ENCODE data around the gene WHRN.

The WHRN gene

DNA sequence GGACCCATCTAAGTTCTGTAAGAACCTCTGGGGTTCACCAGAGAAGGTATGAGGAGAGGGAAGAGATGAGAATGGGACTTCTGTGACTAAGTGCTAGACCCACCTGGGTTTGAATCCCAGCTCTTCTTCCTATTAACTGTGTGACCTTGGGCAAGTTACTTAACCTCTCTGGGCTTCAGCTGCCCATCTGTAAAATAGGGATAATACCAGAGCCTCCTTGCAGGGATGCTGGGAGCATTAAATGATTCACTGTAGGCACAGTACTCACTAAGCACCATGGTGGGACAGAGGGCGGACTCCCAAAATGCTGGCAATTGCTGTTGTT is 53.6 kb downstream of the WHRN start:
- Histone ChIP-seq H3K4me3 (ENCODE audit: insufficient read depth, low read depth, low read length, poor library complexity, severe bottlenecking) (no peak overlapping the region), H3K27ac (ENCODE audit: insufficient read depth, low read length, poor library complexity, severe bottlenecking) (no peak overlapping the region), H3K9me3 (ENCODE audit: control insufficient read depth, low read length) (no peaks in the 10 kb centered on the region), H3K4me1 (ENCODE audit: control insufficient read depth, insufficient read depth, low read length, poor library complexity, severe bottlenecking) (peaks cover 17% of the 10 kb centered on the region), H3K27me3 (replicated peaks; ENCODE audit: control insufficient read depth, insufficient read depth, low read length, poor library complexity, severe bottlenecking) (no peaks in the 10 kb centered on the region), H3K36me3 (ENCODE audit: control insufficient read depth, insufficient read depth, low read length) (no peaks in the 10 kb centered on the region)
- DNase-seq, result no peak

- Histone ChIP-seq H3K4me3 (ENCODE audit: insufficient read depth, low read depth, low read length, poor library complexity, severe bottlenecking) (no peak overlapping the region), H3K27me3 (replicated peaks; ENCODE audit: control insufficient read depth, insufficient read depth, low read length, poor library complexity, severe bottlenecking) (no peaks in the 10 kb centered on the region), H3K9me3 (ENCODE audit: control insufficient read depth, low read length) (no peaks in the 10 kb centered on the region), H3K4me1 (ENCODE audit: control insufficient read depth, insufficient read depth, low read length, poor library complexity, severe bottlenecking) (peaks cover 17% of the 10 kb centered on the region), H3K36me3 (ENCODE audit: control insufficient read depth, insufficient read depth, low read length) (no peaks in the 10 kb centered on the region), H3K27ac (ENCODE audit: insufficient read depth, low read length, poor library complexity, severe bottlenecking) (no peak overlapping the region)
- DNase-seq, result peak in 1 of 3 donors; percentile 8
Measured at GRCh38 chr9:114450833-114451706, 54.2 kb downstream of the WHRN start.

DNA sequence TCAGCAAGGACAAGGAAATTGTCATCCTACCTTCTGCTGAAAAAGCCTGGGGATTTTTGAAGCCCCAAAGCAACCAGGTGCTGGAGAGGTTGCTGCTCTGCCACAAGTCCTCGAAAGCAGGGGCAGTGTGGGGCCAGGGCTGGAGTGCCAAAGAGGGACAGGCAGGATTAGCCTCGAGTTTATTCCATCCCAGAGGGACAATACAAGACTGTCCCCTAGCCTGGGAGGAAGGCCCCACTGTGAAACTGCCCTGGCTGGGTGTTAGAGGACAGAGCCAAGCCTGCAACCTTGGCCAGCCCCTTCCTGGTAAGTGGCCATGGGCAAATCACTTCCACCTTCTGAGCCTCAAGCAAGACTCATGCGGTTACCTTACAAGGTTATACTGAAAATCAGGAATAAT is 55.1 kb downstream of the WHRN start:
- peaks cover 17% of the 10 kb centered on the region for H3K4me1 ChIP-seq (ENCODE audit: control insufficient read depth, insufficient read depth, low read length, poor library complexity, severe bottlenecking)

GRCh38 chr9:114449236-114449635 is 56.0 kb downstream of the WHRN start:
- DNase-seq, result no peak
- no peak overlapping the region for H3K4me3 ChIP-seq (ENCODE audit: insufficient read depth, low read depth, low read length, poor library complexity, severe bottlenecking)
- no peaks in the 10 kb centered on the region for H3K9me3 ChIP-seq (ENCODE audit: control insufficient read depth, low read length)
- H3K4me1 ChIP-seq (ENCODE audit: control insufficient read depth, insufficient read depth, low read length, poor library complexity, severe bottlenecking), result peaks cover 17% of the 10 kb centered on the region
- no peaks in the 10 kb centered on the region for H3K36me3 ChIP-seq (ENCODE audit: control insufficient read depth, insufficient read depth, low read length)
- no peaks in the 10 kb centered on the region for H3K27me3 ChIP-seq (replicated peaks; ENCODE audit: control insufficient read depth, insufficient read depth, low read length, poor library complexity, severe bottlenecking)
- no peak overlapping the region for H3K27ac ChIP-seq (ENCODE audit: insufficient read depth, low read length, poor library complexity, severe bottlenecking)

More for the DNA sequence above, 55.1 kb downstream of the WHRN start:
- H3K36me3 ChIP-seq (ENCODE audit: control insufficient read depth, insufficient read depth, low read length), result no peaks in the 10 kb centered on the region
- no peak for DNase-seq
- H3K9me3 ChIP-seq (ENCODE audit: control insufficient read depth, low read length), result no peaks in the 10 kb centered on the region
- no peaks in the 10 kb centered on the region for H3K27me3 ChIP-seq (replicated peaks; ENCODE audit: control insufficient read depth, insufficient read depth, low read length, poor library complexity, severe bottlenecking)
- no peak overlapping the region for H3K27ac ChIP-seq (ENCODE audit: insufficient read depth, low read length, poor library complexity, severe bottlenecking)
- no peak overlapping the region for H3K4me3 ChIP-seq (ENCODE audit: insufficient read depth, low read depth, low read length, poor library complexity, severe bottlenecking)

DNA sequence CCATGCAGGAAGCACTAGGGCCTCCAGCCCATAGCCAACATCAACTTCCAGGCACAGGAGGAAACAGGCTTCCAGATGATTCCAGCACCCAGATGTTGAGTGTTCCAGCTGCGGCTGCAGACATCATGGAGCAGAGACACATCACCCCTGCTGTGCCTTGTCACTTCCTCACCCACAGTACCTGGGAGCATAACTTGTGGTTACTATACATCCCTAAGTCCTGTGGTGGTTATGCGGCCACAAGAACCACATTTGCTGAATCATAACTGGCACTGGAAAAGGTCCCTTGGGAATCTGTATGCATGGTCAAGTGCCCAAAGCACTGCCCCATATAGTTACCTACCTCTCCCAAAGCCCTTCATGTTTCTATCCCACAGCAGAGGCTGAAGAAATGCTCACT is 56.6 kb downstream of the WHRN start:
- H3K4me3 ChIP-seq (ENCODE audit: insufficient read depth, low read depth, low read length, poor library complexity, severe bottlenecking), result no peak overlapping the region
- no peak overlapping the region for H3K27ac ChIP-seq (ENCODE audit: insufficient read depth, low read length, poor library complexity, severe bottlenecking)
- DNase-seq, result no peak
- H3K27me3 ChIP-seq (replicated peaks; ENCODE audit: control insufficient read depth, insufficient read depth, low read length, poor library complexity, severe bottlenecking), result no peaks in the 10 kb centered on the region
- no peaks in the 10 kb centered on the region for H3K9me3 ChIP-seq (ENCODE audit: control insufficient read depth, low read length)
- no peaks in the 10 kb centered on the region for H3K36me3 ChIP-seq (ENCODE audit: control insufficient read depth, insufficient read depth, low read length)
- H3K4me1 ChIP-seq (ENCODE audit: control insufficient read depth, insufficient read depth, low read length, poor library complexity, severe bottlenecking), result peaks cover 17% of the 10 kb centered on the region

- Histone ChIP-seq H3K36me3 (ENCODE audit: control insufficient read depth, insufficient read depth, low read length) (no peaks in the 10 kb centered on the region), H3K4me3 (ENCODE audit: insufficient read depth, low read depth, low read length, poor library complexity, severe bottlenecking) (no peak overlapping the region), H3K9me3 (ENCODE audit: control insufficient read depth, low read length) (no peaks in the 10 kb centered on the region), H3K27ac (ENCODE audit: insufficient read depth, low read length, poor library complexity, severe bottlenecking) (no peak overlapping the region), H3K27me3 (replicated peaks; ENCODE audit: control insufficient read depth, insufficient read depth, low read length, poor library complexity, severe bottlenecking) (no peaks in the 10 kb centered on the region), H3K4me1 (ENCODE audit: control insufficient read depth, insufficient read depth, low read length, poor library complexity, severe bottlenecking) (peaks cover 3% of the 10 kb centered on the region)
- DNase-seq, result no peak
Measured at GRCh38 chr9:114446672-114447450, 58.4 kb downstream of the WHRN start.

- DNase-seq, result no peak
- H3K4me1 ChIP-seq (ENCODE audit: control insufficient read depth, insufficient read depth, low read length, poor library complexity, severe bottlenecking), result no peaks in the 10 kb centered on the region
- H3K27me3 ChIP-seq (replicated peaks; ENCODE audit: control insufficient read depth, insufficient read depth, low read length, poor library complexity, severe bottlenecking), result no peaks in the 10 kb centered on the region
- no peaks in the 10 kb centered on the region for H3K9me3 ChIP-seq (ENCODE audit: control insufficient read depth, low read length)
- H3K36me3 ChIP-seq (ENCODE audit: control insufficient read depth, insufficient read depth, low read length), result no peaks in the 10 kb centered on the region
- H3K27ac ChIP-seq (ENCODE audit: insufficient read depth, low read length, poor library complexity, severe bottlenecking), result no peak overlapping the region
- H3K4me3 ChIP-seq (ENCODE audit: insufficient read depth, low read depth, low read length, poor library complexity, severe bottlenecking), result no peak overlapping the region
Measured at GRCh38 chr9:114446036-114446435, 59.2 kb downstream of the WHRN start.

DNA sequence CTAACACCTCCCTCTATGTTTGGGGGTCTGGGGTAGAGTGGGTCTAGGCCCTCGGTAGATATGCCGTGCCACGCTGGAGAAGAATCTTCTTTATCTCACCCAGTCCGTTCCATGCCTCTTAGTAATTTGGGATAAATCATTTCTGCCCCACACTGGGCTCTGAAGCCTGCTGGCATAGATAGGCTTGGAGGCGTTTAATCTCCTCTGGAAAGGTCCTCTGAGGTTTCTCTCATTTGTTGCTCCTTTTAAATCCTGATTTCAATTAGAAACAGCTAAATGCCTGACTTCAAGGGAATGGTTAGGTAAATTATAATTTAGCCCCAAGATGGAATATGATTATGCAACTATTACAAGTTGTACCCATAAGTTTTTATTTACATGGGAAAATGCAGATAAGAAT is 59.7 kb downstream of the WHRN start:
- no peak for DNase-seq
- Histone ChIP-seq H3K9me3 (ENCODE audit: control insufficient read depth, low read length) (no peaks in the 10 kb centered on the region), H3K4me3 (ENCODE audit: insufficient read depth, low read depth, low read length, poor library complexity, severe bottlenecking) (no peak overlapping the region), H3K4me1 (ENCODE audit: control insufficient read depth, insufficient read depth, low read length, poor library complexity, severe bottlenecking) (no peaks in the 10 kb centered on the region), H3K36me3 (ENCODE audit: control insufficient read depth, insufficient read depth, low read length) (no peaks in the 10 kb centered on the region), H3K27me3 (replicated peaks; ENCODE audit: control insufficient read depth, insufficient read depth, low read length, poor library complexity, severe bottlenecking) (no peaks in the 10 kb centered on the region), H3K27ac (ENCODE audit: insufficient read depth, low read length, poor library complexity, severe bottlenecking) (no peak overlapping the region)

DNA sequence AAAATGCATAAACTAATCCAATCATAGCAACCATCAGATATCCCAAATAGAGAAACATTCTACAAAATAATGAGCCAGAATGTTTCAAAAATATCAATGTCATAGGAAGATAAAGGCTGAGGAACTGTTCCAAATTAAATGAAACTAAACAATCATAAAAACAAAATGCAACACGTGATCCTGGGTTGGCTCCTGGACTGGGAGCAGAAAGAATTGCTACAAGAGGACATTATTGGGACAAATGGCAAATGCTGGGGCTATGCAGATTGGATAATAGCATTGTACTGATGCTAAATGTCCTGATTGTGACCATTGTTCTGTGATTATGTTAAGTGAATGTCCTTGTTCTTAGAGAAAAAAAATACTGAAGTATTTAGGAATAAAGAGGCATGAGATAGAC is 63.3 kb downstream of the WHRN start:
- H3K4me1 ChIP-seq (ENCODE audit: control insufficient read depth, insufficient read depth, low read length, poor library complexity, severe bottlenecking), result no peaks in the 10 kb centered on the region
- no peak for DNase-seq
- H3K4me3 ChIP-seq (ENCODE audit: insufficient read depth, low read depth, low read length, poor library complexity, severe bottlenecking), result no peak overlapping the region
- no peaks in the 10 kb centered on the region for H3K36me3 ChIP-seq (ENCODE audit: control insufficient read depth, insufficient read depth, low read length)
- H3K9me3 ChIP-seq (ENCODE audit: control insufficient read depth, low read length), result no peaks in the 10 kb centered on the region
- no peaks in the 10 kb centered on the region for H3K27me3 ChIP-seq (replicated peaks; ENCODE audit: control insufficient read depth, insufficient read depth, low read length, poor library complexity, severe bottlenecking)
- no peak overlapping the region for H3K27ac ChIP-seq (ENCODE audit: insufficient read depth, low read length, poor library complexity, severe bottlenecking)

- DNase-seq, result no peak
- Histone ChIP-seq H3K4me3 (ENCODE audit: insufficient read depth, low read depth, low read length, poor library complexity, severe bottlenecking) (no peak overlapping the region), H3K9me3 (ENCODE audit: control insufficient read depth, low read length) (no peaks in the 10 kb centered on the region), H3K36me3 (ENCODE audit: control insufficient read depth, insufficient read depth, low read length) (no peaks in the 10 kb centered on the region), H3K4me1 (ENCODE audit: control insufficient read depth, insufficient read depth, low read length, poor library complexity, severe bottlenecking) (no peaks in the 10 kb centered on the region), H3K27me3 (replicated peaks; ENCODE audit: control insufficient read depth, insufficient read depth, low read length, poor library complexity, severe bottlenecking) (no peaks in the 10 kb centered on the region), H3K27ac (ENCODE audit: insufficient read depth, low read length, poor library complexity, severe bottlenecking) (no peak overlapping the region)
Measured at GRCh38 chr9:114437401-114437893, 67.8 kb downstream of the WHRN start.

Measured in effector memory CD4-positive, alpha-beta T cell (primary cell).